GM13976 (cell line): ENCODE measurements around the gene HMX3.

ENCODE experiments used
- DNase-seq: peaks from one replicate; pipeline ENCODE4 v3.0.0; 2012; ENCODE audit warnings: low spot score
- CTCF ChIP-seq: IDR thresholded peaks from 2 replicates; pipeline ENCODE4 v1.5.1; 2012; ENCODE audit warnings: borderline replicate concordance, mild to moderate bottlenecking; ENCODE audit not compliant: insufficient read depth; ENCODE audit errors: extremely low read depth, missing control alignments, control extremely low read depth
- in situ Hi-C: fragments of 300-500 bp; cut with MboI; formaldehyde crosslinking; loops from one replicate; pipeline ENCODE4 v1.12.0; 2022; ENCODE audit warnings: low sequenced_read_pairs, mixed read lengths, inconsistent platforms; ENCODE audit not compliant: unreplicated experiment

The HMX3 gene

GRCh38 chr10:123096452-123096851, 39.3 kb upstream of the HMX3 start:
- in situ Hi-C loops: loop anchor here (25.0 kb wide), 1 partner anchor 866 kb away; no protein-coding TSS in a partner anchor
- no peak for DNase-seq
- no peak for TF ChIP-seq CTCF

- in situ Hi-C loops: loop anchor here (25.0 kb wide), 1 partner anchor 865 kb away; no protein-coding TSS in a partner anchor
- no peak for DNase-seq
- TF ChIP-seq CTCF: no peak
Measured at GRCh38 chr10:123097039-123097438, 38.7 kb upstream of the HMX3 start.

GRCh38 chr10:123100030-123100762, 35.6 kb upstream of the HMX3 start:
- in situ Hi-C loops: no loop called here
- no peak for TF ChIP-seq CTCF
- DNase-seq: no peak

GRCh38 chr10:123101872-123102271, 33.9 kb upstream of the HMX3 start:
- in situ Hi-C loops: no loop called here
- no peak for DNase-seq
- no peak for TF ChIP-seq CTCF

GRCh38 chr10:123102673-123103072, 33.1 kb upstream of the HMX3 start:
- no peak for DNase-seq
- in situ Hi-C loops: no loop called here
- TF ChIP-seq CTCF: no peak

- no peak for DNase-seq
- TF ChIP-seq CTCF: no peak
- in situ Hi-C loops: no loop called here
Measured at GRCh38 chr10:123103944-123104343, 31.8 kb upstream of the HMX3 start.
